GM19324 (cell line): ENCODE results near the gene CKS2.
"Not testable (repeated sequence)": the region's sequence is repeated elsewhere in the genome, so short reads cannot be mapped to it uniquely, and the experiment has no call there.

Source experiments
- ATAC-seq: cut with Tn5 transposase; IDR thresholded peaks from one replicate; pipeline ENCODE4 v1.9.1; 2021; ENCODE audit warnings: mild to moderate bottlenecking, moderate library complexity; ENCODE audit not compliant: unreplicated experiment, low FRiP score

CKS2 gene

GRCh38 chr9:89310475-89311345 is at the start of gene CKS2:
Gene CKS2, plus strand, starts transcription at chr9:89311195. Its CDS starts 98 bp downstream, at chr9:89311293.
- ATAC-seq = peak; percentile 95

- no peak for ATAC-seq
Observed at GRCh38 chr9:89273528-89274279, 37.3 kb upstream of the CKS2 start.

- ATAC-seq = no peak
Observed at GRCh38 chr9:89274838-89275237, 36.2 kb upstream of the CKS2 start.

DNA sequence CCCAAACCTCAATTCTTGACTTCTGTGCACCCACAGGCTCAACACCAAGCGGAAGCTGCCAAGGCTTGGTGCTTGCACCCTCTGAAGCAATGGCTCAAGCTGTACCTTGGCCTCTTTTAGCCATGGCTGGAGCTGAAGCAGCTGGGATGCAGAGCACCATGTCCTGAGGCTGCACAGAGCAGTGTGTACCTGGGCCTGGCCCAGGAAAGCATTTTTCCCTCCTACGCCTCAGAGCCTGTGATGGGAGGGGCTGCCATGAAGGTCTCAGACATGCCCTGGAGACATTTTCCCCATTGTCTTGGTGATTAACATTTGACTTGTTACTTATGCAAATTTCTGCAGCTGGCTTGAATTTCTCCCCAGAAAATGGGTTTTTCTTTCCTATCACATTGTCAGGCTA is 35.0 kb upstream of the CKS2 start:
- not testable (repeated sequence) for ATAC-seq

DNA sequence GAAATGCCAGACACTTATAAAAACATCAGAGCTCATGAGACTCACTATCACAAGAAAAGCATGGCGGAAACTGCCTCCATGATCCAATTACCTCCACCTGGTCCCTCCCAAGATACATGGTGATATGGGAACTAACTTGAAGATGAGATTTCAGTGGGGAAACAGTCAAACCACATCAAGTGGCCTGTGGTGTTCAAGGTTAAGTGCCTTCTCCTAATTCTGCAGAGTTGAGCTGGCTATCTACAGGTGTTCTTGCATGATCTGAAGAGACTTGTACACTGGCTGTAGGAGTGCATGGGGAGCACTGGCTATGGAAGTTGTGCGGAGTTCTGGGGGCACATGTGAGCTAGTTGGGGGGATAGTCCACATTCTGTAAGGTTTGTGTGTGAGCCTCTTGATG is 34.0 kb upstream of the CKS2 start:
- ATAC-seq = no peak

DNA sequence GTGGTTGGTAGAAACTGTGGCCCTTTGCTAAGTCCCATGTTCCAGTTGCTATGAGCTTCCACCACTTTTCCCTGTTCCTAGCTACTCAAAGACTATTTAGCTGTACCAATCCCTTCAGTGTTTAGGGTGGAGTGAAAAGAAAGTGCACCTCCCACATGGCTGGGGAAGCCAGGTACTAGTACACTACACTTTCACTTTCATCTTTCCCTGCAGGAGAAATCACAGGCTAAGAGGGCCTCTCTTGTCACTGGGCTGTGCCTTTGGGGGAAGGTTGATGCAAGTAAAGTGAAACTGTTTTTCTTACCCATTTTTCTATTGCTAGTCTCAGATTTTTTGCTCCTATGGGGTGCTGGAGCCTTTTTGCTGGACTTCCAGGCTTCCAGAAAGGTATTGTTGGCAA is 33.5 kb upstream of the CKS2 start:
- no peak for ATAC-seq

GRCh38 chr9:89278551-89278950 is 32.4 kb upstream of the CKS2 start:
- ATAC-seq = no peak

DNA sequence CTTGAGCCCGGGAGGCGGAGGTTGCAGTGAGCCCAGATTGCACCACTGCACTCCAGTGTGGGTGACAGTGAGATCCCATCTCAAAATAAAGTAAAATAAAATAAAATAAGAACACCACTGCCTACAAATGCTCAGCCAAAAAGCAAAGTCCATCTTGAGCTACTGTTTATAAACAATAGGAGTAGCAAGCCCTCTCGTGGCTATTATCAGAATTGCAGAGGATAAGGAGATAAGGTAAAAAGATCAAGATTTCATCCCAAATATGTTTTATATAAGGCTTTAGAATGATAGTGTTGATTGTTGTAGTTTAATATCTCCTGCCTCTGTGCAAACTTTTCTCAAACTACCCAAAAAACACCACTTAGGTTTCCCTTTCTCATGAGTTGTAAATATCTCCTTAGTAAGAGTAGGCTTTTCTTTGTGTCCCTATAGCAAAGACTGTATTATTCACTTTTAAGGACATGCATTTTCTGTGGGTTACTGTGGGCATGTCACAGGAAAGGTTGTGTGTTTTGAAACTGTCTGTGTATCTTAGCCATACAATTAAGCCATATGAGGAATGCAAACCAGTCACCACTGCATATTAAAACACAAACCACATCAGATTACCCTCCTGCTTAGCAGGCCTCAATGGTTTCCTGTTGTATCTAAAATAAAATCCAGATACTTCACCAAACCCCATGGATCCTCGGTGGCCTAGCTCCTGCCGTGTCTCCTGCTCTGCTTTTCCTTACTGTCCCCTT is 31.8 kb upstream of the CKS2 start:
- no peak for ATAC-seq

GRCh38 chr9:89281106-89281505 is 29.9 kb upstream of the CKS2 start:
- no peak for ATAC-seq

- ATAC-seq = not testable (repeated sequence)
Observed at GRCh38 chr9:89282248-89282968, 28.6 kb upstream of the CKS2 start.

DNA sequence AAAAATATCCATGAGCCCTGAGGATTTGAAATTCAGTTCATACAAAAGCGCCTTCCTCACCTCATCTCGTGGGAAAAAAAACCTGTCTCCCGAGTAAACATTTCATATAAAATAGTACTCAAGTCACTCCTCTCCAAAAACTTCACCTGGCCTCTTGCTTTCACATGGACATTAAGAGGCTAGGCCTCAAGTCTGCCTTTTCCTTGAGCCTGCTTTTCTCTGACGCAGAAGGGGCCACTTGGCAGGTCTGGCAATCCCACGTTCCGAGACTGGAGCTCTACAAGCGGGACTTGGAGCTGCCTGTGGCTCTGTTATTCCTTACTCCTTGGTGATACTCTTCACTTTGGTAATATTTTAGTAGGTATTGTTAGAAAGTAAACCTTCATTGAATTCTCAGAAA is 26.9 kb upstream of the CKS2 start:
- no peak for ATAC-seq

DNA sequence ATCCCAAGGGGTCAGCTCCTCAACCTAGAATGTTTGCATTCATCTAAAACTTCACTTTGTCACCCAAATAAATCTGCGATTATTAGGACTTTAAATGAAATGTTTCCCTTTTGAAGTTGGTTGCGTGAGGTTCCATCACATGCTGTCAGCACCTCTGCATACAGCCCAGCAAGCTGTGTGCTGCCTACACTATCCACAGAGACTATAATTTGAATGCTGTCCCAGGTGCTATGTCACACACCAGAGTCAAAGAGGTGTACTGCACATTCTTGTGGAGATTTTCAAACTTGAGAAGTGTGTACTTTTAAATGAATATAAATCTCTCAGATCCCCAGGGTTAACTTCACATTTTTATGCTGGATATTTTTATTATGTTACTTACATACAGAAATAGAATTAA is 19.3 kb upstream of the CKS2 start:
- no peak for ATAC-seq

GRCh38 chr9:89293014-89293413 is 18.0 kb upstream of the CKS2 start:
- no peak for ATAC-seq

DNA sequence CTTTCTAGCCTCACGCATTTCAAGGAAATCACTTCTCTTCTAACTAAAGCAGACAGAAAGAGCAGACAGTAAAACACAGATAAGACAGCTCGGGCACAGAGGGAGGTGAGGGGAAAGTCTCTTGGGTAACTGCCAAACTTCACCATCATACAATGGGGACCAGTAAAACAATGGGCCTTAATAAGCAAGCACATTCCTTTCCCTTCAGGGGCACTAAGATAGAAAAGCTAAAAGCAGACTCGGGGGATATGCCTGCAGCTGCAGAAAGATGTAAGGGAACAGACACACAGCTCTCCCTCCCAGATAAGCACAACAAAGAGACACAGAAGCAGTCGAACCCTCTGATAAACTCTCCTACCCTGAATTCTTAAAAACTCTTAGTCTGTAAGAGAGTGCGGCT is 15.6 kb upstream of the CKS2 start:
- ATAC-seq = no peak

DNA sequence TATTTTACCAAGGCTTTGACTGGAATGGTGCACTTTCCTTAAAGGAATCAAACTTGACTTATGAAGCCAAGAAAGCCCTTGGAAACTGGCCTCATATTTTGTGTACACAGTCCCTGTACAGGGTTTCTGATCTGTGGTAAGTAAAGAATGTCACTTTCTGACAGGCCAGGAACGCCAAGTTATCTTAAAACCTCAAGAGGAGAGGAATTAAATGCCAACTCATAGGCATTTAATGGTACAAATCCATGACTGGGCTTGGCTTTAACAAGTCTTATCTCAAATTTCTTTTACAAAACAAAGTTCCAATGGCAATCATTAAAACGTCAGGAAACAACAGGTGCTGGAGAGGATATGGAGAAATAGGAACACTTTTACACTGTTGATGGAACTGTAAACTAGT is 9.0 kb upstream of the CKS2 start:
- ATAC-seq = not testable (repeated sequence)

DNA sequence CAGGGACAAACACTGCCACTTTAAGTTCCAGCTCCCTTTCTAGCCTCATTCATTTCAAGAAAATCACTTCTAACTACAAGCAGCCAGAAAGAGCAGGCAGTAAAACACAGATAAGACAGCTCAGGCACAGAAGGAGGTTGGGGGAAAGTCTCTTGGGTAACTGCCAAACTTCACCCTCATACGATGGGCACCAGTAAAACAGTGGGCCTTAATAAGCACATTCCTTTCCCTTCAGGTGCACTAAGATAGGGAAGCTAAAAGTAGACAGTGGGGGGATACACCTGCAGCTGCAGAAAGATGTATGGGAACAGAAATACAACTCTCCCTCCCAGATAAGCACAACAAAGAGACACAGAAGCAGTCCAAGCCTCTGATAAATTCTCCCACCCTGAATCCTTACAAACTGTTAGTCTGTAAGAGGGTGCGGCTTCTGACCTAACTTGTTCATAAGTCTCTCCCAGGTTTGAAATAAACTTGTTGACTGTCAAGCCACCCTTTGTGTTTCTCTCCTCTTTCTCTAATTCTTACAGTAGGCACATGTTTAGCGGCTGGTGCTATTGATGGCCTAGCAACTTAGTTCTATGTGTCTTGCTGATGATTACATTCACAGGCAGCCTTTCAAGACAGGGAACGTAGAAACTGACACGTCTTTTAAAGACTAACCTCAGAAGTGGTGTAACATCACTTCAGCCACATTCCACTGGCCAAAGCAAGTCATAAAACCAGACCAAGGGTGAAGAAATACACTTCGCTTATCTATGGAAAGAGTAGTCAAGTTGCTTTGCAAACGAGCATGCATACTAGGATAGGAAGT is 6.8 kb upstream of the CKS2 start:
- no peak for ATAC-seq

DNA sequence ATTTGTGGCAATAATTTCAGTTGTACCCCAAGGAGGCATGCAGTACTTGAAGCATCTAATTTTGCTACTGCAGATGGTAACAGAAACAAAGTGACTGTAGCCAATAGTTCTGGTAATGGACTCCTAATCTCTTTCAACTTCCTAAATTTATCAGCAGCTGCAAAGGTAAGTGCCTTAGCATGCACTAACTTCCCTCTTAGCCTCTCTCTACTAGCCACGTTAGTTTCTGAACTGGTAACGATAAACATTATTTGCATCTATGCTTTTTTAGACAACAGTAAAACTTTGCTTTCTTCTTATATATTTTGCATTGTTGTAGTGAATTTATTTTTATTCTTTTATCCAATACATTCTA is 6.2 kb upstream of the CKS2 start:
- no peak for ATAC-seq

GRCh38 chr9:89305868-89306267 is 5.1 kb upstream of the CKS2 start:
- no peak for ATAC-seq

DNA sequence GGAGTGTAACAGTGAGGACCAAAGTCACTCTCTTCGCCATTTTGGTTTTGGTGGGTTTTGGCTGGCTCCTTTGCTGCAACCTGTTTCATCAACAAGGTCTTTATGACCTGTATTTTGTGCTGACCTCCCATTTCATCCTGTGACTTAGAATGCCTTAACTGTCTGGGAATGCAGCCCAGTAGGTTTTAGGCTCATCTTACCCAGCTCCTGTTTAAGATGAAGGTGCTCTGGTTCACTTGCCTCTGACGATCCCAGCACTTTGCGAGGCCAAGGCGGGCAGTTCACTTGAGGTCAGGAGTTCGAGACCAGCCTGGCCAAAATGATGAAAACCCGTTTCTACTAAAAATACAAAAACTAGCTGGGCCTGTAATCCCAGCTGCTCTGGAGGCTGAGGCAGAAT is 1.8 kb upstream of the CKS2 start:
- ATAC-seq = no peak
